ENCODE results near the gene CAB39. TPM values are rescaled to one million over a fixed set of nuclear protein-coding genes. Genes with fewer than 3 reads are reported as not detected.

CAB39 gene
- total and polyA plus RNA-seq, 2 donors (not counting 1 experiment from before 2014, with no cell fraction given), result 21.7 to 75.7 TPM

DNA sequence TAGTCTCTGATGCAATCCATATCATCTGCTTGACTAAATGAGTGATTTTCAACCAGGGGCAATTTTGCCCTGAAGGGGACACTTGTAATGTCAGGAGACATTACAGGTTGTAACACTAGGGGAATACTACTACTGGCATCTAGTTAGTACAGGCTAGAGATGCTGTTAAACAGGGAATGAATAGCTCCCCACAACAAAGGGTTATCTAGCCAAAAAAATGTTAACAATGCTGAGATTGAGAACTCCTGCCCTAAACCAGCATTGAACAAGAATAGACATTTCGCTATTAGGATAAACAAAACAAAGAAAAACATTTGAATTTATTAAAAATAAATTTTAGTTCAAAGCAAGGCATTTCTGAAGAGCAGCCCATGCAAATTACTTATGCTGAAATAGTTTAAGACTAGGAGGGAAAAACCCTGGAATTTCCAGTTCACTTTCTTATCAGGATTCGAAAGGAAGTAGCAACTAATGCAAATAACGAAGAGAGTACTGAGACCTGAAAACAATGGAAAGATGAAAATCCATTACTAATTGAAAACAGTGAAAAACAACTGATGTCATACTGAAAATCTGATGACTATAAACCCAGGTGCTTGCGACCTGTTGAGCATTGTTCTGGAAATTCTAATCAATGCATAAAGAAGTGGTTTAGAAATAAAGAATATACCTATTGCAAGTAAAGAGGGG, 53.1 kb downstream of the CAB39 start:
- TF ChIP-seq EZH2 (IDR thresholded peaks at IDR 0.05; ENCODE audit: borderline replicate concordance, insufficient read depth, low read depth, low read length, poor library complexity, severe bottlenecking), result no peak
- TF ChIP-seq CTCF (IDR thresholded peaks at IDR 0.05), result no peak
- Histone ChIP-seq H3K36me3 (replicated peaks in 1 of 2; ENCODE audit: control extremely low read depth in 1 of 2, control insufficient read depth in 1 of 2, extremely low read depth in 1 of 2, insufficient read depth in 2 of 2, low read length in 1 of 2) (peaks cover 17 to 53% of the 10 kb centered on the region in 2 experiments), H3K79me2 (ENCODE audit: control insufficient read depth, insufficient read depth, low read length) (peaks cover 79% of the 10 kb centered on the region), H2AFZ (ENCODE audit: insufficient read depth, low read depth, low read length, poor library complexity, severe bottlenecking) (no peak overlapping the region), H3K27ac (ENCODE audit: low read length in 2 of 2) (no peak overlapping the region), H3K27me3 (replicated peaks in 1 of 4; ENCODE audit: control extremely low read depth in 1 of 4, control insufficient read depth in 3 of 4, insufficient read depth in 4 of 4, low read length in 3 of 4) (no peaks in the 10 kb centered on the region), H3K4me1 (ENCODE audit: control insufficient read depth in 2 of 2, insufficient read depth in 2 of 2, low read length in 2 of 2) (no peaks in the 10 kb centered on the region), H3K9me3 (ENCODE audit: control extremely low read depth in 1 of 3, control insufficient read depth in 2 of 3, insufficient read depth in 1 of 3, low read length in 2 of 3) (no peaks in the 10 kb centered on the region), H3K9ac (ENCODE audit: low read length) (no peak overlapping the region), H3K4me3 (ENCODE audit: control extremely low read depth in 1 of 5, extremely low read depth in 1 of 5, insufficient read depth in 1 of 5, low read depth in 2 of 5, low read length in 4 of 5) (no peak overlapping the region), H4K20me1 (ENCODE audit: control insufficient read depth, insufficient read depth, low read length, poor library complexity, severe bottlenecking) (no peaks in the 10 kb centered on the region), H3K4me2 (replicated peaks; ENCODE audit: low read depth, low read length, poor library complexity, severe bottlenecking) (no peak overlapping the region)
- Mint-ChIP-seq H3K27ac (peak overlapping the region; percentile 5), H3K4me3 (no peak overlapping the region), H3K4me1 (peaks cover 11% of the 10 kb centered on the region), H3K27me3 (no peaks in the 10 kb centered on the region), H3K9me3 (ENCODE audit: insufficient read depth) (no peaks in the 10 kb centered on the region)
- CTCF ChIA-PET, result interaction anchor here (1.5 kb wide), 1 partner anchor 12 kb away, joined by 4 read pairs; no protein-coding TSS in a partner anchor
- POLR2A ChIA-PET, result no interaction called here
- WGBS (ENCODE audit: insufficient coverage), result no CpG with 5 or more reads among the region's 4 CpGs
- intact Hi-C loops (cut with micrococcal nuclease), result no loop called here
- DNase-seq (no peak), ATAC-seq (ENCODE audit: low read depth) (no peak)

GRCh38 chr2:230767862-230768388, 55.3 kb downstream of the CAB39 start:
- Histone ChIP-seq H3K9ac (ENCODE audit: low read length) (no peak overlapping the region), H3K36me3 (replicated peaks in 1 of 2; ENCODE audit: control extremely low read depth in 1 of 2, control insufficient read depth in 1 of 2, extremely low read depth in 1 of 2, insufficient read depth in 2 of 2, low read length in 1 of 2) (peaks cover 13 to 33% of the 10 kb centered on the region in 2 experiments), H3K4me3 (ENCODE audit: control extremely low read depth in 1 of 5, extremely low read depth in 1 of 5, insufficient read depth in 1 of 5, low read depth in 2 of 5, low read length in 4 of 5) (no peak overlapping the region), H3K79me2 (ENCODE audit: control insufficient read depth, insufficient read depth, low read length) (peaks cover 75% of the 10 kb centered on the region), H2AFZ (ENCODE audit: insufficient read depth, low read depth, low read length, poor library complexity, severe bottlenecking) (no peak overlapping the region), H3K9me3 (ENCODE audit: control extremely low read depth in 1 of 3, control insufficient read depth in 2 of 3, insufficient read depth in 1 of 3, low read length in 2 of 3) (no peaks in the 10 kb centered on the region), H3K27me3 (replicated peaks in 1 of 4; ENCODE audit: control extremely low read depth in 1 of 4, control insufficient read depth in 3 of 4, insufficient read depth in 4 of 4, low read length in 3 of 4) (no peaks in the 10 kb centered on the region), H4K20me1 (ENCODE audit: control insufficient read depth, insufficient read depth, low read length, poor library complexity, severe bottlenecking) (no peaks in the 10 kb centered on the region), H3K4me1 (ENCODE audit: control insufficient read depth in 2 of 2, insufficient read depth in 2 of 2, low read length in 2 of 2) (no peaks in the 10 kb centered on the region), H3K4me2 (replicated peaks; ENCODE audit: low read depth, low read length, poor library complexity, severe bottlenecking) (no peak overlapping the region), H3K27ac (ENCODE audit: low read length in 2 of 2) (no peak overlapping the region)
- ATAC-seq (ENCODE audit: low read depth) (no peak), DNase-seq (no peak)
- WGBS (ENCODE audit: insufficient coverage), result 80% methylated on average over 1 of the region's 2 CpGs
- peaks cover 15% of the 10 kb centered on the region for H3K4me1 Mint-ChIP-seq
- H3K4me3 Mint-ChIP-seq, result no peak overlapping the region
- intact Hi-C loops (cut with micrococcal nuclease), result no loop called here
- H3K9me3 Mint-ChIP-seq (ENCODE audit: insufficient read depth), result no peaks in the 10 kb centered on the region
- POLR2A ChIA-PET, result no interaction called here
- CTCF ChIA-PET, result interaction anchor here (0.7 to 1.0 kb wide), 2 partner anchors 31 to 760 kb away, joined by 3 to 4 read pairs; no protein-coding TSS in a partner anchor
- H3K27me3 Mint-ChIP-seq, result no peaks in the 10 kb centered on the region
- TF ChIP-seq EZH2 (IDR thresholded peaks at IDR 0.05; ENCODE audit: borderline replicate concordance, insufficient read depth, low read depth, low read length, poor library complexity, severe bottlenecking) (no peak), CTCF (IDR thresholded peaks at IDR 0.05) (no peak)
- no peak overlapping the region for H3K27ac Mint-ChIP-seq

Data from B cell (primary cell).